ENCODE measurements around the gene ACTN4.

The ACTN4 gene

GRCh38 chr19:38678217-38678890 is 30.9 kb downstream of the ACTN4 start:
- no peak for DNase-seq (ENCODE audit: low read depth)

- DNase-seq (ENCODE audit: low read depth), result no peak
Measured at GRCh38 chr19:38678891-38679494, 31.5 kb downstream of the ACTN4 start.

GRCh38 chr19:38679839-38680238 is 32.4 kb downstream of the ACTN4 start:
- no peak for DNase-seq (ENCODE audit: low read depth)

- no peak for DNase-seq (ENCODE audit: low read depth)
Measured at GRCh38 chr19:38682195-38682867, 34.9 kb downstream of the ACTN4 start.

DNA sequence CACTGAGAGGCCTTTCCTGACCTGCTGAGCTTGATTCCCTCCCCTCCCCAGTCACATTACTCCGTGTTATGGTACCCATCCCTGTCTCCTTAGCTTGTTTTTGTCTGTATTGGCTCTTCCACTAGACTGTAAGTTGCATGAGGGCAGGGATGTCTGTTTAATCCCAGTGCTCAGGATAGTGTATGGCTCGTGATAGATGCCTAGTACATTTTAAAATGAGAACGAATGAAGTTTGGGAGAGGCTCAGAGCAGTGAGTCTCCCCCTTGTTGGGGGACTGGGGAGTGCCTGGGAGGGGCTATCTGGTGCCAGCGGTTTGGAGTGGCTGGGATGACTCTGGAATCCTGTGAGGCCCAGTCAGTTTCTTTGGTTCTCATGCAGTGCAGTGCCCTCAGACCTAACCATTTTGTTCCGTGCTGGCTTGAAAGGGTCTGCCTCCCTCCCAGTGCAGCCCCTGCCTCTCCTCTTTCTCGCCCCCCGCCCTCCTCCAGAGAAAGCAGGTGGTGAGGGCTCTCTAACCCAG is 35.5 kb downstream of the ACTN4 start:
- no peak for DNase-seq (ENCODE audit: low read depth)

GRCh38 chr19:38683393-38684077 is 36.1 kb downstream of the ACTN4 start:
- peak; percentile 86 for DNase-seq (ENCODE audit: low read depth)

- peak; percentile 84 for DNase-seq (ENCODE audit: low read depth)
Measured at GRCh38 chr19:38684078-38684861, 36.8 kb downstream of the ACTN4 start.

GRCh38 chr19:38684862-38685665 is 37.6 kb downstream of the ACTN4 start:
- DNase-seq (ENCODE audit: low read depth), result no peak

DNA sequence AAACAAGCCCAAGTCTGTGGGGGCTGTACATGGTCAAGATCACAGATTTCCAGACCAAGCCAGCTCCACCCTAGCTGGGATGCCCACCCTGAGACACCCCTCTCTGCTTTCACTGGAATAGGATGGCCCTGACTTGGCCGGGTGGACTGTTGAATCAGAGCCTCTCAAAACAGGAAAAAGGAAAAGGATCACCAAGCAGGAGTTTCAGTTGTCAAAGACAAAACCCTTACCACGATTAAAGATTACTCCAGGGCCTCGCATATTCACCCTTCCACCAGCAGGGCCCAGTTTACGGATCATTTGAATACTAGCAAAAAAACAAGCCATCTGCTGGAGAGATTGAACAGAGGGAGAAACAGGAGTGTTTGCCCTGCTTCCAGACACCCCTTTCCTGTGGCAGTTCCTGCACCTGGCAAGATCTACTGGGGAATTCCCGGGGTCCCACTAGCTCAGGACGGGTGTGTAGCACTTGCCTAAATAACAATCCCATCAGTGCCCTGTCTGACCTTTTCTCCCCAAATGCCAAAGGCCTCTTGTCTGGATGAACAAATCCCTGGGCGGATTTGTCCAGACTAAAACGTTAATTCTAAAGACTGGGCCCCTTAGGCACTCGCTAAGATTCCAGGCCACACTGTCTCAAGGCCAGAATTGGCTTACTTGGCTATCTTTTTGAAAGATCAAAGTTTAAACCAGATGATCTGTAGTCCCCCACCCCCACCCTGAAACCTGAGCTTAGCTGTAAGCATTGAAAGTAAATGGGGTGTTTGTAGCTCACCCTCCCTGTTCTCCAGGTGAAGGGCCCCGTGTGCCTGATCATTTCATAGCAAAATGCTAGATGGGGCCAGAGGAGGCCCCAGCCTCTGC is 38.4 kb downstream of the ACTN4 start:
- DNase-seq (ENCODE audit: low read depth), result no peak

DNA sequence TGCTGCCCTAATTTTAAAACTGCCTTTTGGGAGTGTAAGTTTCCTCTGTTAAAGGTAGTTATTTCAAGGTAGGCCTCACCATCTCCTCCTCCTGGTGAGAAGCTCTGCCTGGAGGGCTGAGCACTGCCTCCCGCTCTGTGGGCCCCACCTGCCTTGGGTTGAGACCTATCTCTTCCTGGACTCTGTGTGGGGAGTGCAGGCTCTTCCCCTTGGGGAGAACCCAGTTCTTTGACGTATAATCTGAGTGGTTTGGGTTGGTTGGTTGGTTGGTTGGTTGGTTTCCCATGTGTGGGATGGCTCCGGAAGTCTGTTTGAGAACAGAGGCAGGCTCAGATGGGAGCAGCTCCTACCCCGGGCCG is 39.1 kb downstream of the ACTN4 start:
- no peak for DNase-seq (ENCODE audit: low read depth)

GRCh38 chr19:38687837-38688378 is 40.5 kb downstream of the ACTN4 start:
- DNase-seq (ENCODE audit: low read depth), result no peak

- DNase-seq (ENCODE audit: low read depth), result no peak
Measured at GRCh38 chr19:38690146-38690545, 42.7 kb downstream of the ACTN4 start.

DNA sequence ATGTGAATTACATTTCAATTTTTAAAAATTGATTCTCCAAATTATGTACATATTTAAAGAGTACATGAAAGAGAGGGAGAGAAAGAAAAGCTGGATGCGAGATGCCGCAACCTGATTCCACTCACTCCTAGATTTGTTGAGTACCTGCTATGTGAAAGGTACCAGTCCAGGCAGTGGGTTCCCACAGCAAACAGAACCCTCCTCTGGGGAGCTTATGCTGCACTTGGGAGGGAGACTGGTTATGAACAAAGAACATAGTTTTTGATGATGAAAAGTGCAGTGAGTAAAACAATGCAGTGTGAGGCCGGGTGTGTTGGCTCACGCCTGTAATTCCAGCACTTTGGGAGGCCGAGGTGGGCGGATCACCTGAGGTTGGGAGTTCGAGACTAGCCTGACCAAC is 43.4 kb downstream of the ACTN4 start:
- no peak for DNase-seq (ENCODE audit: low read depth)

GRCh38 chr19:38691938-38692457 is 44.5 kb downstream of the ACTN4 start:
- DNase-seq (ENCODE audit: low read depth), result peak; percentile 96

DNA sequence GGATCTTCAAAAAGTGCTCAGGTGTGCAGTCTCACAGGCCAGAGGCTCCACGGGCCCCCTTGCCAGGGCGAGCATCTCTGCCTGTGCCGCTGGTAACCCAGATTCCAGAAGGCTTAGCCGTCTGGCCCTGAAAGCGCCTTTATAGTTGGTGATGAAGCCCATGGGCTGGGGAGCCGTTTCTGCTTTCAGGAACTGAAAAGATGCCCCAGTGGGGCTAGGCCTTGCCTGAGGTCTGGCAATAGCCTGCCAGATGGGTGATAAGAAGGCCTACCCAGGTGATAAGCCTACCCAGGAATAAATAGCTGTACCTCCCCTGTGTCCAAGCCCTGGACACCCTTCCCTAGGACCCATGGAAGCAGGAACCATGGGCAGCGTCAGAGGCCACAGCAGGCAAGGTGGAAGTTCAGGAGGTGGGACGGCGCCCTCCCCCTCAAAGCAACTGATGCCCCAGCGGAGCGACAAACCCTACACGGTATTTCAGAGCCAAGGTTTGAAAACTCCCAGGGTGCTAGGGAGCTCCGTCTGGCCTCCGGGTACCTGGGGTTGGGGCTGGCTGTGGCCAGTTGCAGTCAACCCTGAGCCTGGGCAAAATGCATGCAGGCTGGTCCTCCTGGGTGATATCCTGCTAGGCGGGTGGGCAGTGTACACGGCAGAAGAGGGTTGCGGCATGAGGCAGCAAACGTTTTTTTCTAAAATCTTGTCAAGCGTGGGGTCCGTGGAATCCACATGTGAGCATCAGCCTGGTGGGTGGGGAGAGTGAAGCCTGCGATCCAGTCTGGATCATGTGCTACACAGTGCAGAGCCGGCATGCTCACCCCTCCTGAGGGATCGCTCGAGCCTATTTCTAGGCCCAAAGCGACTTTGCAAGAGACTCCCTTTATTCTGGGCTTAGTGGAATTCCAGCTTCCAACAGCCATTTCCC is 45.3 kb downstream of the ACTN4 start:
- DNase-seq (ENCODE audit: low read depth), result no peak

- DNase-seq (ENCODE audit: low read depth), result no peak
Measured at GRCh38 chr19:38693380-38694223, 46.2 kb downstream of the ACTN4 start.

GRCh38 chr19:38695317-38695683 is 47.9 kb downstream of the ACTN4 start:
- no peak for DNase-seq (ENCODE audit: low read depth)

Data from GM04504 (cell line).